GM18517 (cell line): Measurements from ENCODE around the gene WWOX.
"Not testable (repeated sequence)": the region's sequence is repeated elsewhere in the genome, so short reads cannot be mapped to it uniquely, and the experiment has no call there.

ENCODE experiments used
- ATAC-seq: cut with Tn5 transposase; IDR thresholded peaks from one replicate; pipeline ENCODE4 v1.9.1; 2021; ENCODE audit warnings: mild to moderate bottlenecking, moderate library complexity; ENCODE audit not compliant: unreplicated experiment

WWOX gene

DNA sequence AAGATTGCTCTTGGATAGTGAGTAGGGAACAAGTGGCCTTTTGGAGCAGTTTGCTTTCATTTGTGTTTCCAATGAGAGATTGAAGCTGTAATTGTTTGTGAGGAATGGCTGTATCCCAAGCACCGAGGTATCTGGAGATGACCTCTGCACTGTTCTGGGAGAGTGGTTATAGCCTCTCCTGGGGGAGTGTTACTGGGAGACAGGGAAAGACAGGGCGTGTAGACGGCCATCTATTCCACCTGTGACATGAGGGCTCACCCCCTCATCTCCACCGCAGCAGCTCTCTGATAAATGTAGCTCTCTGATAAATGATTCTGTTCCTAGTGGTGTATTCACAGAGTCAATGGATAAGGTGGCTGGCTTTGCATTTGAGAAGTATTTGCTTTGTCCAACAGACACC lies 1107.4 kb downstream of the WWOX start:
- no peak for ATAC-seq

DNA sequence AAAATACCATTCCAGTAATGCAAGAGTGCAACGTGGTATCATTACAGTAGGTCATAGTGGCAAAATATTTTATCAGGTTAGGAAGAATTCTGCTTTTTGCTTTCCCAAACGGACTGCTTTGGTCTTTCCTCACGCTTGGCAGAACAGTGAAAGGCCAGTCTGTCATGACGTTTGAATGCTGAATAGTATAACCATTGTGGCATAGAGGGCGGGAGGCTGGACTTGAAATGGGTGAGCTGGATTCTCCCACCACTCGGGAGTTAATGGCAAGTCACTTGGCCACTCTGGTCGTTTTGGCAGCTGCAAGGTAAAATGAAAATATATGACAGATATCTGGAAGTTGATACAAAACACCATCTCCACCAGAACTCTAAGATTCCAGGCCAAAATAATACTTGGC lies 1109.9 kb downstream of the WWOX start:
- no peak for ATAC-seq

GRCh38 chr16:79210607-79211006 lies 1111.2 kb downstream of the WWOX start:
- no peak for ATAC-seq

GRCh38 chr16:79211586-79211985 lies 1112.1 kb downstream of the WWOX start:
- ATAC-seq, result no peak

- ATAC-seq, result no peak
Observed at GRCh38 chr16:79212114-79212791, 1112.8 kb downstream of the WWOX start.

DNA sequence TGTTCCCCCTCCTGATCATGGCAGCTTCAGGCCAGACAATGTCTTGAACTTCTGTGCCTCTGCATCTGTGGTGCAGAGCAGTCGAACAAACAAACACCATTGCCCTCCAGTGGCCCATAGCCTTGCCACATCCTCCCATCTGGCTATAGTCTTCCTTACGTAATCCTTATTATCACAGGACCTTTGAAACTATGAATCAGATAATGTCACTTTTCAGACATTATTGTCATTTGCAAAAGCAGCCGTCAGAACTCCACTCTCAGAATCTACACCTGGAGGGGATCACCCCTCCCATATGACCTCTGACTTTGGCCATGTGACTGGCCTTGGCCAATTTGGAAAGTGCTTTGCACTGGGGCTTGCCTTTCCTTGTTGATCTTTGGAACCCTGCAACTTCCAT lies 1113.8 kb downstream of the WWOX start:
- ATAC-seq, result no peak

DNA sequence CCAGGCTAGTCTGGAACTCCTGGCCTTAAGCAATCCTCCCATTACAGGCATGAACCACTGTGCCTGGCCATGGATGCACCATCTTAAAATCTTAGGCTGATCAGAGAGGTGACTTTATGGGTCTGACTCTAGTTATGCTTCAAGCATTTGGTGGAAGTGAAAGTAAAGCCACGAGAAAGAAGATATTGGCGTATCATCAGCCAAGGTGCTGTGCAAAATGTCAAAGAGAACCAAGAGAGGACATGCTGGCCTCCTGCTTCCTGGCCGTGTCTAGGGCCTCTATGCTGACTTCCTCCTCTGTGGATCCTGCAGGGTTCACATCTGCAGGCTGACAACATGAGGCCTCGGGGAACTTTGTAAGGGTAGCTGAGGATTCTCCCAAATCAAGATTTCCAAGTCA lies 1115.8 kb downstream of the WWOX start:
- no peak for ATAC-seq

GRCh38 chr16:79217375-79218011 lies 1118.0 kb downstream of the WWOX start:
- ATAC-seq, result no peak

DNA sequence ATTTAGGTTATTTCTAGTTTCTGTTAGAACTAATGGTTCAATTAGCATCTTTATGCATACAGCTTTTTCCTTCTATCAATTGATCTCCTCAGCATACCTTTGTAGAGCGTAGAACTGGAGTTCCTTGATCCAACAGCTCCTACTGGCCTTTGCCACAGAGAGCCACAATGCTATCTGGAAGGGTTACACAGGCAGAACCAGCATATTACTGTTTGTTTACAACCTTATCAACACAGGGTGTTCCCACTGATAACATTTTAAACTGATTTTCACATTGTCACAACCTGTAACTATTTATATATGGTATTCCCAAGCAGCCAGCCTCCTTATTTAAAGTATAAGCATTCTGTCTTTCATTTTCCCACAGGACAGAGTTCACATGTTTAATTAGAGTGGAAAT lies 1118.9 kb downstream of the WWOX start:
- ATAC-seq, result no peak

DNA sequence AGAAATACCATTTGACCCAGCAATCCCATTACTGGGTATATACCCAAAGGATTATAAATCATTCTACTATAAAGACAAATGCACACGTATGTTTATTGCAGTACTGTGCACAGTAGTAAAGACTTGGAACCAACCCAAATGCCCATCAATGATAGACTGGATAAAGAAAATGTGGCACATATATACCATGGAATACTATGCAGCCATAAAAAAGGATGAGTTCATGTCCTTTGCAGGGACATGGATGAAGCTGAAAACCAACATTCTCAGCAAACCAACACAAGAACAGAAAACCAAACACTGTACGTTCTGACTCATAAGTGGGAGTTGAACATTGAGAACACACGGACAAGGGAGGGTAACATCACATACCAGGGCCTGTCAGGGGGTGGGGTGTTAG lies 1126.5 kb downstream of the WWOX start:
- ATAC-seq, result not testable (repeated sequence)

- no peak for ATAC-seq
Observed at GRCh38 chr16:79229361-79229760, 1129.9 kb downstream of the WWOX start.

DNA sequence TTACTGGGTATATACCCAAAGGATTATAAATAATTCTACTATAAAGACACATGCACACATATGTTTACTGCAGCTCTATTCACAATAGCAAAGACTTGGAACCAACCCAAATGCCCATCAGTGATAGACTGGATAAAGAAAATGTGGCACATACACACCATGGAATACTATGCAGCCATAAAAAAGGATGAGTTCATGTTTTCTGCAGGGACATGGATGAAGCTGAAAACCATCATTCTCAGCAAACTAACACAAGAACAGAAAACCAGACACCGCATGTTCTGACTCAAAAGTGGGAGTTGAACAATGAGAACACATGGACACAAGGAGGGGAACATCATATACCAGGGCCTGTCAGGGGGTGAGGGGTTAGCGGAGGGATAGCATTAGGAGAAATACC lies 1146.2 kb downstream of the WWOX start:
- not testable (repeated sequence) for ATAC-seq

- no peak for ATAC-seq
Observed at GRCh38 chr16:79247386-79247785, 1147.9 kb downstream of the WWOX start.

- no peak for ATAC-seq
Observed at GRCh38 chr16:79248351-79248750, 1148.9 kb downstream of the WWOX start.

DNA sequence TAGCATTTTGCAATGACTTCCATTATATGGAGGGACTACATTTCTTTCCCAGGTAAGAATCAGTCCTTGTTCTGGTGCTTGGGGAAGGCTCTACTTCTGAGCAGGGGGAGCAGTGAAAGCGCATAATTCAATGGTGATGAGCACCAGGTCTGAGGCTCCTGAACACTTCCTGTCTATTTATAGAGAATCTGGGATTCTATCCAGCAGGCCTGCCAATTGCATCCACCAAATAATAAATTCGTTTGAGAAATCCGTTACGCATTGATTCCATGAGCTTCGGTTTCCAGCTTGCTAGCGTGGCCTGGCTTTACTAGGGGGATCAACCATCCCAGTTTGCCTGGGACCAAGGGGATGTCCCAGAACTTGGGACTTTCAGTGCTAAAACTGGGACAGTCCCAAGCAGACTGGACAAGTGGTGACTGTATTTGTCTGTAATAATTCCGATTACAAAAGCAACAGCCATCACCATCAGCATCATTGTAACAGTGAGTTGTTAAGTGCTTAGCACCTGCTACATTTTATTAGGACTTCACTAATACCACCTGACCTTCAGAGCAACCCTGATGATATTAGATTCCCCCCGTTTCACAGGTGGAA lies 1151.1 kb downstream of the WWOX start:
- ATAC-seq, result no peak

DNA sequence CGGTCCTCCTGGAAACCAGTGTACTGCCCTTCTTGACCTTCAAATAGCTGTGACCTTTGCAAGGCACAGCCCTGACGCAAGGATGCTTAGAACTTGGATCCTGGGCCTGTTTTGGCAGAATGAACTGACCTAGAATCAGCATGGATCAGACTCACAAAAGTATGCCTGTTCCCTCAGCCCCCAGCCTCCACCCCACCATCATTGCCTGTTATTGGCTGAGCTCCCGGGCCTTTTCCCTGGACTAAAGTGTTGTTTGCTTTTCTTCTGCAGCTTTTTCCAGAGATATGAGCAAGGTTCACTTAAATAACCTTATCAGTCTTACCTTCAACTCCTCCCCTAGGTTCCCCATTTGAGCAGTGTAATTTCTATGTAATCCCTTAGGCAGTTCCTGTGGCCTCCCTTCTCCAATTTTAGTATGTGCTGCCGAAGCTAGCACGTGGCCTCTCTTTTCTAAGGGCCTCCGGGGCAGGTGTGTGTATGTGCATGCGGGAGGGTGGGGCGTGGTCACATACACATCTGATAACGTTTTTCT lies 1153.7 kb downstream of the WWOX start:
- no peak for ATAC-seq

DNA sequence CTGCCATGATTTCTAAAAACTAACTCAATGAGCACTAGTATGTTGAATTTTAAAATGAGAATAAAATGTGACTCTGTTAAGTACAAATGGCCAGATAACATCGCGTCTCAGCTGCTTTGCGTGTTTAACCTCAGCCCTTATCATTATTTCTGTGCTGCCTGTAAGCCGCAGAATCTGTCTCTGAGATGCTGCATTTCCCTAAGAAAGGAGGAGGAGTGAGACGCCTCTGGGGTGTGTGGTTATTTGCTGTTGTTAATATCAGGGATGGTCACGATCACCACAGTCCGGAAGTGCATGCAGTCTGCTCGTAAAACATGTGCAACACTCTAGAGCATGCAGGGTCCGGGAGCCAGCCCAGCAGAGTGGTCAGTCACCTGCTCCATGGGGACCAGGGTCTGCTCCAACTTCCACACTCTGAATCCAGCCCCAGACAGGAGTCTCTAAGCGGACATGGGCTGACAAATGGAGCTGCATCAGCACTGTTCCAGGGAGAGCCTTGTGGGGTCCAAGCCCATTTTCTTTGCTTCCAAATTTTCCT lies 1158.6 kb downstream of the WWOX start:
- ATAC-seq, result no peak

GRCh38 chr16:79260890-79261289 lies 1161.4 kb downstream of the WWOX start:
- ATAC-seq, result not testable (repeated sequence)

GRCh38 chr16:79261481-79261940 lies 1162.1 kb downstream of the WWOX start:
- no peak for ATAC-seq

GRCh38 chr16:79261944-79262552 lies 1162.6 kb downstream of the WWOX start:
- no peak for ATAC-seq
